Colonic mucosa (tissue), 4 donors: ENCODE results near the gene DCPS. TPM values are rescaled to one million over a fixed set of nuclear protein-coding genes. Genes with fewer than 3 reads are reported as not detected.
"Not testable (repeated sequence)": the region's sequence is repeated elsewhere in the genome, so short reads cannot be mapped to it uniquely, and the experiment has no call there.

ENCODE experiments used
- DNase-seq: peaks from one replicate; pipeline ENCODE4 v3.0.0-alpha.2; 2020
- H3K27ac ChIP-seq: fragments of 200-600 bp; one replicate; pipeline ENCODE4 v1.8.0; 2021
- H3K27me3 ChIP-seq: fragments of 200-600 bp; one replicate; pipeline ENCODE4 v1.8.0; 2021
- H3K36me3 ChIP-seq: fragments of 200-600 bp; one replicate; pipeline ENCODE4 v1.8.0; 2021
- H3K4me1 ChIP-seq: fragments of 200-600 bp; one replicate; pipeline ENCODE4 v1.8.0; 2021; ENCODE audit warnings: mild to moderate bottlenecking
- H3K4me3 ChIP-seq: fragments of 200-600 bp; one replicate; pipeline ENCODE4 v1.8.0; 2021
- H3K9ac ChIP-seq, 2 donors: one replicate each; pipeline ENCODE4 v1.7.0; 2013; ENCODE audit warnings: control low read depth in 2 of 2, low read depth in 2 of 2, low read length in 2 of 2
- H3K9me3 ChIP-seq: fragments of 200-600 bp; one replicate; pipeline ENCODE4 v1.8.0; 2021
- CTCF ChIP-seq: fragments of 200-600 bp; IDR thresholded peaks from one replicate; pipeline ENCODE4 v1.8.0; 2022; ENCODE audit warnings: antibody characterized with exemption, mild to moderate bottlenecking
- intact Hi-C: fragments of 100-400 bp; cut with DNase I; formaldehyde crosslinking; loops from one replicate; pipeline ENCODE4 v1.14.1; 2022
- total RNA-seq, 2 donors: library from RNA; stranded (reverse); fragmentation: NEBNext Ultra II Directional in 1 of 2; extraction: Animal tissue kit (Norgen Biotek cat#: 25700) in 1 of 2; gene quantifications; one replicate each; pipeline ENCODE4 v1.2.1, GENCODE V29; 2021
- donor health status: healthy.
- donor health status: DM: no; HTN: no; CAD: no.
- donor health status: DM: no; HTN: no; CAD: no.

DCPS gene
- total RNA-seq, 2 donors from 2014 or later = 17.2 to 31.1 TPM

GRCh38 chr11:126375726-126376125 lies 71.9 kb downstream of the DCPS start:
- no peaks in the 10 kb centered on the region for H3K9me3 ChIP-seq
- peak overlapping the region; percentile 35 for H3K27ac ChIP-seq
- no peak overlapping the region for H3K9ac ChIP-seq
- TF ChIP-seq CTCF = no peak
- H3K36me3 ChIP-seq = no peaks in the 10 kb centered on the region
- H3K4me3 ChIP-seq = no peak overlapping the region
- no peaks in the 10 kb centered on the region for H3K27me3 ChIP-seq
- no peak for DNase-seq
- no peaks in the 10 kb centered on the region for H3K4me1 ChIP-seq
- intact Hi-C loops = no loop called here

- Histone ChIP-seq H3K4me3 (no peak overlapping the region), H3K9ac (no peak overlapping the region), H3K9me3 (no peaks in the 10 kb centered on the region), H3K36me3 (no peaks in the 10 kb centered on the region), H3K4me1 (peaks cover 2% of the 10 kb centered on the region), H3K27me3 (no peaks in the 10 kb centered on the region), H3K27ac (no peak overlapping the region)
- DNase-seq = no peak
- intact Hi-C loops = no loop called here
- TF ChIP-seq CTCF = no peak
These were observed 74.9 kb downstream of the DCPS start for GRCh38 chr11:126378763-126379162.

- intact Hi-C loops = no loop called here
- no peak for TF ChIP-seq CTCF
- no peak for DNase-seq
These were observed 77.0 kb downstream of the DCPS start for GRCh38 chr11:126380909-126381308.

GRCh38 chr11:126381960-126382359 lies 78.1 kb downstream of the DCPS start:
- H3K27me3 ChIP-seq, H3K4me3 ChIP-seq, intact Hi-C loops, H3K9me3 ChIP-seq, H3K36me3 ChIP-seq, DNase-seq, H3K27ac ChIP-seq, H3K9ac ChIP-seq: not testable (repeated sequence)
- peaks cover 17% of the 10 kb centered on the region for H3K4me1 ChIP-seq

More at GRCh38 chr11:126380909-126381308, 77.0 kb downstream of the DCPS start:
- Histone ChIP-seq H3K27me3 (no peaks in the 10 kb centered on the region), H3K9ac (no peak overlapping the region), H3K9me3 (no peaks in the 10 kb centered on the region), H3K4me1 (peaks cover 12% of the 10 kb centered on the region), H3K36me3 (no peaks in the 10 kb centered on the region), H3K4me3 (no peak overlapping the region), H3K27ac (no peak overlapping the region)

- peaks cover 17% of the 10 kb centered on the region for H3K4me1 ChIP-seq
- intact Hi-C loops, H3K4me3 ChIP-seq, H3K9me3 ChIP-seq, H3K9ac ChIP-seq, H3K27me3 ChIP-seq, DNase-seq, H3K36me3 ChIP-seq: not testable (repeated sequence)
- peak overlapping the region; percentile 47 for H3K27ac ChIP-seq
These were observed 78.8 kb downstream of the DCPS start for GRCh38 chr11:126382641-126383040.

- Histone ChIP-seq H3K9ac (peak overlapping the region in 1 of 2 donors; percentile 34), H3K9me3 (no peaks in the 10 kb centered on the region), H3K4me3 (no peak overlapping the region), H3K27ac (peak overlapping the region; percentile 47), H3K27me3 (no peaks in the 10 kb centered on the region), H3K4me1 (peaks cover 17% of the 10 kb centered on the region), H3K36me3 (no peaks in the 10 kb centered on the region)
- no peak for TF ChIP-seq CTCF
- intact Hi-C loops = no loop called here
- DNase-seq = no peak
These were observed 79.8 kb downstream of the DCPS start for GRCh38 chr11:126383339-126384335.
